Right lobe of liver (tissue), 6 donors: ENCODE data around the gene ZBTB7C. TPM values are rescaled to one million over a fixed set of nuclear protein-coding genes. Genes with fewer than 3 reads are reported as not detected.

Experiments
- ATAC-seq, 4 donors: fragments of 200-7000 bp; cut with Tn5 transposase; one replicate each; pipeline ENCODE4 v1.9.1; 2020; ENCODE audit warnings: mild to moderate bottlenecking in 4 of 4, moderate library complexity in 4 of 4
- DNase-seq, 3 donors: peaks; one replicate each; pipeline ENCODE4 v3.0.0-alpha.2; 2020
- H3K27ac ChIP-seq, 3 donors: fragments of 200-600 bp; one replicate each; pipeline ENCODE4 v1.8.0; 2022
- H3K27me3 ChIP-seq, 2 donors: fragments of 200-600 bp; one replicate each; pipeline ENCODE4 v1.8.0; 2022
- H3K36me3 ChIP-seq, 4 donors: fragments of 200-600 bp; sonication (generic) in 1 of 4; one replicate each; pipeline versions ENCODE4 v1.5.1 to v1.8.0; 2017 to 2022; ENCODE audit warnings: control low read depth in 1 of 4
- H3K4me1 ChIP-seq, 4 donors: fragments of 200-600 bp; sonication (generic) in 1 of 4; one replicate each; pipeline versions ENCODE4 v1.5.1 to v1.8.0; 2017 to 2022; ENCODE audit warnings: control low read depth in 1 of 4
- H3K4me3 ChIP-seq, 3 donors: fragments of 200-600 bp; one replicate each; pipeline ENCODE4 v1.8.0; 2022
- H3K9me3 ChIP-seq, 4 donors: fragments of 200-600 bp; sonication (generic) in 1 of 4; one replicate each; pipeline versions ENCODE4 v1.5.1 to v1.8.0; 2017 to 2022; ENCODE audit warnings: control low read depth in 1 of 4
- CTCF ChIP-seq, 4 donors: fragments of 200-600 bp in 3 of 4; fragments of 450-650 bp in 1 of 4; IDR thresholded peaks; one replicate each; pipeline versions ENCODE4 v1.5.1 to v1.8.0; 2016 to 2022; ENCODE audit warnings: antibody characterized with exemption in 4 of 4, mild to moderate bottlenecking in 2 of 4
- POLR2A ChIP-seq: fragments of 450-650 bp; IDR thresholded peaks from one replicate; pipeline ENCODE4 v1.6.1; 2017; ENCODE audit warnings: antibody characterized with exemption, mild to moderate bottlenecking
- WGBS: methylation state at CpG from one replicate; pipeline ENCODE4 v1.1.6; 2018; ENCODE audit warnings: low coverage, low lambda C conversion rate; ENCODE audit not compliant: insufficient coverage; ENCODE audit errors: missing lambda C conversion rate; 5-methylcytosine and 5-hydroxymethylcytosine counted together
- intact Hi-C, 2 donors: fragments of 100-400 bp; cut with DNase I; formaldehyde crosslinking; loops; one replicate each; pipeline versions ENCODE4 v1.11.2 to v1.14.1; 2022
- total RNA-seq, 6 experiments: library from RNA; depleted of rRNA in 2 of 6; stranded (reverse); fragments of >200 nt in 2 of 6; fragmentation: NEBNext Ultra II Directional in 3 of 6; extraction: Animal tissue kit (Norgen Biotek cat#: 25700) in 3 of 6; gene quantifications; one replicate each; pipeline versions ENCODE4 v1.1.0 to v1.2.4, GENCODE V29; 2016 to 2023
- donor health status: DM: no; HTN: yes; CAD: no.
- donor health status: DM: no; HTN: no; CAD: no.
- donor health status: DM: no; HTN: no; CAD: no.
- donor health status: DM: no; HTN: yes; CAD: no.
- donor health status: DM: no; HTN: yes; CAD: no.

The ZBTB7C gene
- total RNA-seq, 6 experiments from 2014 or later = 1.1 to 1.7 (median 1.3) TPM

GRCh38 chr18:48279312-48279711 is 129.9 kb downstream of the ZBTB7C start:
- Histone ChIP-seq H3K9me3 (no peaks in the 10 kb centered on the region), H3K36me3 (no peaks in the 10 kb centered on the region), H3K4me1 (no peaks in the 10 kb centered on the region), H3K27me3 (no peaks in the 10 kb centered on the region), H3K4me3 (no peak overlapping the region), H3K27ac (no peak overlapping the region)
- ATAC-seq (no peak), DNase-seq (no peak)
- intact Hi-C loops = no loop called here
- TF ChIP-seq POLR2A = no peak
- TF ChIP-seq CTCF (IDR thresholded peaks at IDR 0.05) = no peak
- WGBS = 57% methylated on average over 1 of the region's 2 CpGs

GRCh38 chr18:48278081-48278480 is 131.1 kb downstream of the ZBTB7C start:
- 60% methylated on average over 2 of the region's 2 CpGs for WGBS
- H3K36me3 ChIP-seq = no peaks in the 10 kb centered on the region
- intact Hi-C loops = no loop called here
- no peak for DNase-seq
- no peak overlapping the region for H3K4me3 ChIP-seq
- H3K27me3 ChIP-seq = no peaks in the 10 kb centered on the region
- no peak overlapping the region for H3K27ac ChIP-seq
- ATAC-seq = no peak
- no peaks in the 10 kb centered on the region for H3K4me1 ChIP-seq
- H3K9me3 ChIP-seq = no peaks in the 10 kb centered on the region
- TF ChIP-seq CTCF (IDR thresholded peaks at IDR 0.05) (no peak), POLR2A (no peak)

DNA sequence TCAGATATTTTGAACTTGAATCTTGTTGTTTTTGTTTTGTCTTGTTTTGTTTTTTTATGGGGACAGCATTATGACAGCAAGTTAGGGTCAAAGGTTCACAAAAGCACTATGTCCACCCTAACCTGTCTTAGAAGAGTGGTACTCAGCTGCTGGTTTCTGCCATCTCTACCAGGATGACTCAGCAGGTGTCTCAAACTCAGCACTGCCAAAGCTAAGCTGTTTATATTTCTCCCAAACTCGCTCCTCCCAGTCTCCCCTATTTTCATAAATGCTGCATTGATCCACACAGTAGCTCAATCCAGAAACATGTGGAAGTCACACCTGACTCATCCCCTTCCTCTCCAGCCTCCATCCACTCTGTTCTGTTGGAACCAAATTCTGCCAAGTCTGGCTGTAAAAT is 134.9 kb downstream of the ZBTB7C start:
- TF ChIP-seq CTCF (IDR thresholded peaks at IDR 0.05) (no peak), POLR2A (no peak)
- WGBS = 100% methylated on average over 1 of the region's 1 CpG
- Histone ChIP-seq H3K27me3 (no peaks in the 10 kb centered on the region), H3K27ac (no peak overlapping the region), H3K4me3 (no peak overlapping the region), H3K36me3 (no peaks in the 10 kb centered on the region), H3K4me1 (peaks cover 0 to 5% (median 0%) of the 10 kb centered on the region in 4 donors), H3K9me3 (no peaks in the 10 kb centered on the region)
- intact Hi-C loops = no loop called here
- DNase-seq (no peak), ATAC-seq (no peak)

GRCh38 chr18:48270929-48271328 is 138.3 kb downstream of the ZBTB7C start:
- Histone ChIP-seq H3K27me3 (no peaks in the 10 kb centered on the region), H3K36me3 (no peaks in the 10 kb centered on the region), H3K9me3 (no peaks in the 10 kb centered on the region), H3K4me1 (peaks cover 0 to 5% (median 0%) of the 10 kb centered on the region in 4 donors), H3K27ac (no peak overlapping the region), H3K4me3 (no peak overlapping the region)
- 27% methylated on average over 1 of the region's 1 CpG for WGBS
- ATAC-seq = peak in 1 of 4 donors; percentile 38
- intact Hi-C loops = no loop called here
- DNase-seq = no peak
- no peak for TF ChIP-seq POLR2A
- TF ChIP-seq CTCF (IDR thresholded peaks at IDR 0.05) = no peak

GRCh38 chr18:48265328-48265727 is 143.9 kb downstream of the ZBTB7C start:
- ATAC-seq = no peak
- no peaks in the 10 kb centered on the region for H3K9me3 ChIP-seq
- no peak for TF ChIP-seq POLR2A
- no peak for TF ChIP-seq CTCF (IDR thresholded peaks at IDR 0.05)
- DNase-seq = no peak
- H3K4me1 ChIP-seq = no peaks in the 10 kb centered on the region
- WGBS = 63% methylated on average over 4 of the region's 4 CpGs
- H3K27me3 ChIP-seq = no peaks in the 10 kb centered on the region
- H3K27ac ChIP-seq = no peak overlapping the region
- intact Hi-C loops = no loop called here
- H3K36me3 ChIP-seq = no peaks in the 10 kb centered on the region
- no peak overlapping the region for H3K4me3 ChIP-seq
